ENCODE data around the gene ZC3H7A.
"Not testable (repeated sequence)": the region's sequence is repeated elsewhere in the genome, so short reads cannot be mapped to it uniquely, and the experiment has no call there.

ZC3H7A gene

GRCh38 chr16:11801481-11802021, 4.5 kb upstream of the ZC3H7A start:
- no peak for DNase-seq (ENCODE audit: low read depth in 3 of 3, low spot score in 1 of 3)

GRCh38 chr16:11800382-11800718, 3.3 kb upstream of the ZC3H7A start:
- no peak for DNase-seq (ENCODE audit: low read depth in 3 of 3, low spot score in 1 of 3)

GRCh38 chr16:11799509-11800381, 2.7 kb upstream of the ZC3H7A start:
- no peak for DNase-seq (ENCODE audit: low read depth in 3 of 3, low spot score in 1 of 3)

GRCh38 chr16:11799017-11799381, 1.9 kb upstream of the ZC3H7A start:
- no peak for DNase-seq (ENCODE audit: low read depth in 3 of 3, low spot score in 1 of 3)

- no peak for DNase-seq (ENCODE audit: low read depth in 3 of 3, low spot score in 1 of 3)
Observed at GRCh38 chr16:11797957-11798299, 870 bp upstream of the ZC3H7A start.

- DNase-seq (ENCODE audit: low read depth in 3 of 3, low spot score in 1 of 3): no peak
Observed at GRCh38 chr16:11796227-11797165, 562 bp downstream of the ZC3H7A start.

- DNase-seq (ENCODE audit: low read depth in 3 of 3, low spot score in 1 of 3): no peak
Observed at GRCh38 chr16:11795887-11796226, 1.2 kb downstream of the ZC3H7A start.

- no peak for DNase-seq (ENCODE audit: low read depth in 3 of 3, low spot score in 1 of 3)
Observed at GRCh38 chr16:11794996-11795886, 1.8 kb downstream of the ZC3H7A start.

GRCh38 chr16:11794447-11794846, 2.6 kb downstream of the ZC3H7A start:
- no peak for DNase-seq (ENCODE audit: low read depth in 3 of 3, low spot score in 1 of 3)

GRCh38 chr16:11793840-11794239, 3.2 kb downstream of the ZC3H7A start:
- no peak for DNase-seq (ENCODE audit: low read depth in 3 of 3, low spot score in 1 of 3)

GRCh38 chr16:11792410-11793241, 4.4 kb downstream of the ZC3H7A start:
- no peak for DNase-seq (ENCODE audit: low read depth in 3 of 3, low spot score in 1 of 3)

GRCh38 chr16:11791144-11791828, 5.8 kb downstream of the ZC3H7A start:
- no peak for DNase-seq (ENCODE audit: low read depth in 3 of 3, low spot score in 1 of 3)

GRCh38 chr16:11788914-11789313, 8.1 kb downstream of the ZC3H7A start:
- no peak for DNase-seq (ENCODE audit: low read depth in 3 of 3, low spot score in 1 of 3)

GRCh38 chr16:11784980-11785599, 12.0 kb downstream of the ZC3H7A start:
- DNase-seq (ENCODE audit: low read depth in 3 of 3, low spot score in 1 of 3): not testable (repeated sequence)

GRCh38 chr16:11784381-11784780, 12.7 kb downstream of the ZC3H7A start:
- not testable (repeated sequence) for DNase-seq (ENCODE audit: low read depth in 3 of 3, low spot score in 1 of 3)

GRCh38 chr16:11784038-11784369, 13.1 kb downstream of the ZC3H7A start:
- DNase-seq (ENCODE audit: low read depth in 3 of 3, low spot score in 1 of 3): no peak

- DNase-seq (ENCODE audit: low read depth in 3 of 3, low spot score in 1 of 3): no peak
Observed at GRCh38 chr16:11783319-11784037, 13.6 kb downstream of the ZC3H7A start.

GRCh38 chr16:11781773-11782172, 15.3 kb downstream of the ZC3H7A start:
- DNase-seq (ENCODE audit: low read depth in 3 of 3, low spot score in 1 of 3): no peak
